Vagina (tissue), 2 donors: ENCODE results near the gene B4GALNT3. TPM values are rescaled to one million over a fixed set of nuclear protein-coding genes. Genes with fewer than 3 reads are reported as not detected.

Source experiments
- DNase-seq, 2 donors: peaks; one replicate each; pipeline ENCODE4 v3.0.0-alpha.2; 2017; ENCODE audit errors: extremely low spot score in 2 of 2
- H3K27ac ChIP-seq: fragments of 200-600 bp; sonication (generic); one replicate; pipeline ENCODE4 v1.5.1; 2019
- H3K27me3 ChIP-seq: fragments of 200-600 bp; sonication (generic); one replicate; pipeline ENCODE4 v1.5.1; 2019
- H3K36me3 ChIP-seq, 2 donors: fragments of 200-600 bp; sonication (generic); one replicate each; pipeline ENCODE4 v1.5.1; 2017 to 2019
- H3K4me1 ChIP-seq: fragments of 200-600 bp; sonication (generic); one replicate; pipeline ENCODE4 v1.5.1; 2019
- H3K4me3 ChIP-seq, 2 donors: fragments of 200-600 bp; sonication (generic); 1 replicate in 1 of 2; 2 replicates in 1 of 2; pipeline ENCODE4 v1.5.1; 2016 to 2019
- H3K9me3 ChIP-seq: fragments of 200-600 bp; sonication (generic); one replicate; pipeline ENCODE4 v1.5.1; 2019
- CTCF ChIP-seq, 3 experiments: fragments of 450-650 bp in 2 of 3; fragments of 200-600 bp in 1 of 3; sonication (generic) in 1 of 3; IDR thresholded peaks; one replicate each; pipeline ENCODE4 v1.5.1; 2017 to 2019; ENCODE audit warnings: antibody characterized with exemption in 3 of 3, mild to moderate bottlenecking in 2 of 3, moderate library complexity in 2 of 3
- POLR2A ChIP-seq, 2 donors: fragments of 450-650 bp; IDR thresholded peaks; one replicate each; pipeline ENCODE4 v1.6.1; 2017; ENCODE audit warnings: antibody characterized with exemption in 2 of 2, mild to moderate bottlenecking in 2 of 2, moderate library complexity in 2 of 2
- POLR2AphosphoS5 ChIP-seq, 2 donors: sonication (generic); formaldehyde crosslinking; IDR thresholded peaks; one replicate each; pipeline ENCODE4 v1.9.0; 2017; ENCODE audit warnings: antibody characterized with exemption in 2 of 2, mild to moderate bottlenecking in 2 of 2, low read depth in 1 of 2; ENCODE audit not compliant: insufficient read depth in 1 of 2
- intact Hi-C: fragments of 100-400 bp; cut with DNase I; formaldehyde crosslinking; loops from one replicate; pipeline ENCODE4 v1.15.1; 2023
- total RNA-seq: library from RNA; depleted of rRNA; stranded (reverse); fragments of >200 nt; gene quantifications from one replicate; pipeline ENCODE4 v1.2.3, GENCODE V29; 2016

B4GALNT3 gene
- total RNA-seq, 1 donor from 2014 or later, result 13.3 TPM

GRCh38 chr12:543114-543451, 83.3 kb downstream of the B4GALNT3 start:
- Histone ChIP-seq H3K4me3 (no peak overlapping the region), H3K36me3 (no peaks in the 10 kb centered on the region), H3K9me3 (no peaks in the 10 kb centered on the region), H3K27ac (no peak overlapping the region), H3K4me1 (peaks cover 36% of the 10 kb centered on the region), H3K27me3 (no peaks in the 10 kb centered on the region)
- intact Hi-C loops, result no loop called here
- no peak for DNase-seq
- TF ChIP-seq POLR2AphosphoS5 (IDR thresholded peaks at IDR 0.05; ENCODE audit: insufficient read depth in 1 of 2, low read depth in 1 of 2) (no peak), CTCF (IDR thresholded peaks at IDR 0.05) (no peak), POLR2A (IDR thresholded peaks at IDR 0.05) (no peak)

DNA sequence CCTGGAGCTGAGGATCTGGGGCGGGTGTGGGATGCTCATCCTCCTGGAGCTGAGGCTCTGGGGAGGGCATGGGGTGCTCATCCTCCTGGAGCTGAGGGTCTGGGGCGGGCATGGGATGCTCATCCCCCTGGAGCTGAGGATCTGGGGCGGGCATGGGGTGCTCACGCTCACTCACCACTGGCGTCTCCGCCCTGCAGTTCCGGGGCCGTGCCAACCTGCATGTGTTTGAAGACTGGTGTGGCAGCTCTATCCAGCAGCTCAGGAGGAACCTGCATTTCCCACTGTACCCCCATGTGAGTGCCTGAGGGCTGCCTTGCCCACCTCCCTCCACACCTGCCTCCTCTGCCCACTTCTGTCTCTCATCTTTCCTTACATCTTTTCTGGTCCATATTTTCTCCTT, 84.4 kb downstream of the B4GALNT3 start:
- no peaks in the 10 kb centered on the region for H3K9me3 ChIP-seq
- no peak overlapping the region for H3K4me3 ChIP-seq
- H3K36me3 ChIP-seq, result no peaks in the 10 kb centered on the region
- H3K4me1 ChIP-seq, result peaks cover 26% of the 10 kb centered on the region
- TF ChIP-seq POLR2A (IDR thresholded peaks at IDR 0.05) (no peak), CTCF (IDR thresholded peaks at IDR 0.05) (no peak), POLR2AphosphoS5 (IDR thresholded peaks at IDR 0.05; ENCODE audit: insufficient read depth in 1 of 2, low read depth in 1 of 2) (no peak)
- no peak overlapping the region for H3K27ac ChIP-seq
- no peak for DNase-seq
- intact Hi-C loops, result no loop called here
- H3K27me3 ChIP-seq, result no peaks in the 10 kb centered on the region

DNA sequence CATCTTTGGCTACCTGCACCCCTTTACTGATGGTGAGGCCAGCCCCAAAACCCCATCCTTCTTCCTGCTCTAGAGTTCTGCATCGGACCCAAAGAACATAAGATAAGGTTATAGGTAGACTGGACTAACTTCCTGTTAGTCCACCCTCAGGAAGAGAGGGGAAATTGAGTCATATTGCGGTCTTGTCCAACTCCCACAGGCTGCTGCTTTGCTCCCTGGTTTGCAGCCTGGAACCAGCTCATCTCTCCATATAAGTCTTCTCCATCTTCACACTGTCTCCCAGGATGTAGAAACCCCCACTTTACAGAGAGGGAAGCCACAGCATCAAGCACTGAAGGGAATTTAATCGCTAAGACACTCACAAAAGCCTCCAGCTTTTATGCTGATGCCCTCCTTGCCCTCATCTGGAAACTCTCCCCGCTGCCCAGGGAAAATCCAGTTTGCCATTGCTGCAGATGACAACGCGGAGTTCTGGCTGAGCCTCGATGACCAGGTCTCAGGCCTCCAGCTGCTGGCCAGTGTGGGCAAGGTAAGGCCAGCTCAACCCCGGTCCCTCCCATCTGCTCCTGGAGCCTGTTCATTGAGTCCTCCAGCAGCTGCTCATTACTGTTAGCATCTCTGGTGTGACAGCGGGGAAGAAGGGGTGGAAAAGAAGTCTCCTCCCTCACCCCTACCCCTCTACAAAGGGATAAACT, 85.3 kb downstream of the B4GALNT3 start:
- Histone ChIP-seq H3K9me3 (no peaks in the 10 kb centered on the region), H3K4me3 (no peak overlapping the region), H3K27ac (no peak overlapping the region), H3K36me3 (no peaks in the 10 kb centered on the region), H3K27me3 (no peaks in the 10 kb centered on the region), H3K4me1 (peaks cover 22% of the 10 kb centered on the region)
- intact Hi-C loops, result loop anchor here (5.0 kb wide), 2 partner anchors 88 to 103 kb away; partner anchors contain the start of gene B4GALNT3
- no peak for TF ChIP-seq CTCF (IDR thresholded peaks at IDR 0.05)
- no peak for TF ChIP-seq POLR2AphosphoS5 (IDR thresholded peaks at IDR 0.05; ENCODE audit: insufficient read depth in 1 of 2, low read depth in 1 of 2)
- TF ChIP-seq POLR2A (IDR thresholded peaks at IDR 0.05), result no peak
- no peak for DNase-seq

DNA sequence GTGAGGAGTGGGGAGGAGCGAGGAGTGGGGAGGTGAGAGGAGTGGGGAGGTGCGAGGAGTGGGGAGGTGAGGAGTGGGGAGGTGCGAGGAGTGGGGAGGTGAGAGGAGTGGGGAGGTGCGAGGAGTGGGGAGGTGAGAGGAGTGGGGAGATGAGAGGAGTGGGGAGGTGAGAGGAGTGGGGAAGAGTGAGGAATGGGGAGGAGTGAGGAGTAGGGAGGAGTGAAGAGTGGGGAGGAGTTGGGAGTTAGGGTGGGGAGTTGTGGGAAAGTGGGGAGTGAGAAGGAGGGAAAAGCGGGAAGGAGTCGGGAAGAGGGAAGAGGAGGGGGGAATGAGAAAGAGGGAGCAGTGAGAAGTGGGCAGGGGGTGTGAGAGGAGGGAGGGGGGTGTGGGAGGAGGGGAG, 86.1 kb downstream of the B4GALNT3 start:
- H3K9me3 ChIP-seq, result no peaks in the 10 kb centered on the region
- peaks cover 16% of the 10 kb centered on the region for H3K4me1 ChIP-seq
- H3K36me3 ChIP-seq, result no peaks in the 10 kb centered on the region
- H3K27ac ChIP-seq, result no peak overlapping the region
- no peak for DNase-seq
- TF ChIP-seq POLR2A (IDR thresholded peaks at IDR 0.05) (no peak), CTCF (IDR thresholded peaks at IDR 0.05) (no peak), POLR2AphosphoS5 (IDR thresholded peaks at IDR 0.05; ENCODE audit: insufficient read depth in 1 of 2, low read depth in 1 of 2) (no peak)
- no peaks in the 10 kb centered on the region for H3K27me3 ChIP-seq
- no peak overlapping the region for H3K4me3 ChIP-seq
- intact Hi-C loops, result loop anchor here (5.0 kb wide), 2 partner anchors 89 to 104 kb away; partner anchors contain the start of gene B4GALNT3

DNA sequence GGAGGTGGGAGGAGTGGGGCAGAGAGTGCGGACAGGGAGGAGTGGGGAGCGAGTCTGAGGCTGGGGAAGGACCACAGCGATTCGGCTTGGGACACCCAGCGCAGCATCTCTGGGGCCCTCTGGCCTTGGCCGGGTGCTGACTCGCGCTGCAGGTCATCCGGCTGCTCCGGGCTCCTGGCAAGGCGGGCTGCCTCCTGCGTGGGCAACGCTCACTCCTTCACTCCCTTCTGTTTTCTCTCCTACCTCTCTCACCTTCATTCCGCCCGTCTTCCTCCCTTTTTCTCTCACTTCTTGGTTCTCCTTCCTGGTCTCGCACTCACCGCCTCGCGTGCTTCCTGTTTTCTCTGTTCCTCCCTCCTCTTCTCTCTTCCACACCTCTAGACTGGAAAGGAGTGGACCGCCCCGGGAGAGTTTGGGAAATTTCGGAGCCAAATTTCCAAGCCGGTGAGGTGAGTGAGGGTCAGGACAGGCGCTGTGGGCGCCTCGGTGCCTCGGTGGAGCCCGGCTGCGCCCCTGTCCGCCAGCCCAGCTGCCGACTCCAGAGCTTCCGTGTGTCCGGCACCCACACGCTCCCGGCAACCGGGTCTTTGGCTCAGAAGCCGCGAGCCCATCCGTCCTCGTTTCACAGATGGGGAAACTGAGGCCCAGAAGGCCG, 86.7 kb downstream of the B4GALNT3 start:
- Histone ChIP-seq H3K27ac (no peak overlapping the region), H3K4me1 (peaks cover 11% of the 10 kb centered on the region), H3K36me3 (no peaks in the 10 kb centered on the region), H3K27me3 (no peaks in the 10 kb centered on the region), H3K4me3 (no peak overlapping the region), H3K9me3 (no peaks in the 10 kb centered on the region)
- TF ChIP-seq POLR2A (IDR thresholded peaks at IDR 0.05) (no peak), CTCF (IDR thresholded peaks at IDR 0.05) (no peak), POLR2AphosphoS5 (IDR thresholded peaks at IDR 0.05; ENCODE audit: insufficient read depth in 1 of 2, low read depth in 1 of 2) (no peak)
- no peak for DNase-seq
- intact Hi-C loops, result loop anchor here (5.0 kb wide), 2 partner anchors 89 to 104 kb away; partner anchors contain the start of gene B4GALNT3
